Right lobe of liver (tissue), 6 donors: Measurements from ENCODE around the gene MMS19. TPM values are rescaled to one million over a fixed set of nuclear protein-coding genes. Genes with fewer than 3 reads are reported as not detected.
A peak's percentile ranks its signal among the peaks of the same experiment; 100 is the strongest.

Experiments
- ATAC-seq, 4 donors: fragments of 200-7000 bp; cut with Tn5 transposase; one replicate each; pipeline ENCODE4 v1.9.1; 2020; ENCODE audit warnings: mild to moderate bottlenecking in 4 of 4, moderate library complexity in 4 of 4
- DNase-seq, 3 donors: peaks; one replicate each; pipeline ENCODE4 v3.0.0-alpha.2; 2020
- H3K27ac ChIP-seq, 3 donors: fragments of 200-600 bp; one replicate each; pipeline ENCODE4 v1.8.0; 2022
- H3K27me3 ChIP-seq, 2 donors: fragments of 200-600 bp; one replicate each; pipeline ENCODE4 v1.8.0; 2022
- H3K36me3 ChIP-seq, 4 donors: fragments of 200-600 bp; sonication (generic) in 1 of 4; one replicate each; pipeline versions ENCODE4 v1.5.1 to v1.8.0; 2017 to 2022; ENCODE audit warnings: control low read depth in 1 of 4
- H3K4me1 ChIP-seq, 4 donors: fragments of 200-600 bp; sonication (generic) in 1 of 4; one replicate each; pipeline versions ENCODE4 v1.5.1 to v1.8.0; 2017 to 2022; ENCODE audit warnings: control low read depth in 1 of 4
- H3K4me3 ChIP-seq, 3 donors: fragments of 200-600 bp; one replicate each; pipeline ENCODE4 v1.8.0; 2022
- H3K9me3 ChIP-seq, 4 donors: fragments of 200-600 bp; sonication (generic) in 1 of 4; one replicate each; pipeline versions ENCODE4 v1.5.1 to v1.8.0; 2017 to 2022; ENCODE audit warnings: control low read depth in 1 of 4
- POLR2A ChIP-seq: fragments of 450-650 bp; IDR thresholded peaks from one replicate; pipeline ENCODE4 v1.6.1; 2017; ENCODE audit warnings: antibody characterized with exemption, mild to moderate bottlenecking
- WGBS: methylation state at CpG from one replicate; pipeline ENCODE4 v1.1.6; 2018; ENCODE audit warnings: low coverage, low lambda C conversion rate; ENCODE audit not compliant: insufficient coverage; ENCODE audit errors: missing lambda C conversion rate; 5-methylcytosine and 5-hydroxymethylcytosine counted together
- intact Hi-C, 2 donors: fragments of 100-400 bp; cut with DNase I; formaldehyde crosslinking; loops; one replicate each; pipeline versions ENCODE4 v1.11.2 to v1.14.1; 2022
- total RNA-seq, 6 experiments: library from RNA; depleted of rRNA in 2 of 6; stranded (reverse); fragments of >200 nt in 2 of 6; fragmentation: NEBNext Ultra II Directional in 3 of 6; extraction: Animal tissue kit (Norgen Biotek cat#: 25700) in 3 of 6; gene quantifications; one replicate each; pipeline versions ENCODE4 v1.1.0 to v1.2.4, GENCODE V29; 2016 to 2023
- TF ChIP-seq, protein P1 (sequence below), 4 donors: fragments of 200-600 bp in 3 of 4; fragments of 450-650 bp in 1 of 4; IDR thresholded peaks; one replicate each; pipeline versions ENCODE4 v1.5.1 to v1.8.0; 2016 to 2022; ENCODE audit warnings: antibody characterized with exemption in 4 of 4, mild to moderate bottlenecking in 2 of 4
- donor health status: DM: no; HTN: yes; CAD: no.
- donor health status: DM: no; HTN: no; CAD: no.
- donor health status: DM: no; HTN: no; CAD: no.
- donor health status: DM: no; HTN: yes; CAD: no.
- donor health status: DM: no; HTN: yes; CAD: no.

Gene MMS19
- total RNA-seq, 6 experiments from 2014 or later: 18.7 to 40.7 (median 20.3) TPM

- no peak for TF ChIP-seq POLR2A
- TF ChIP-seq, protein P1, sequence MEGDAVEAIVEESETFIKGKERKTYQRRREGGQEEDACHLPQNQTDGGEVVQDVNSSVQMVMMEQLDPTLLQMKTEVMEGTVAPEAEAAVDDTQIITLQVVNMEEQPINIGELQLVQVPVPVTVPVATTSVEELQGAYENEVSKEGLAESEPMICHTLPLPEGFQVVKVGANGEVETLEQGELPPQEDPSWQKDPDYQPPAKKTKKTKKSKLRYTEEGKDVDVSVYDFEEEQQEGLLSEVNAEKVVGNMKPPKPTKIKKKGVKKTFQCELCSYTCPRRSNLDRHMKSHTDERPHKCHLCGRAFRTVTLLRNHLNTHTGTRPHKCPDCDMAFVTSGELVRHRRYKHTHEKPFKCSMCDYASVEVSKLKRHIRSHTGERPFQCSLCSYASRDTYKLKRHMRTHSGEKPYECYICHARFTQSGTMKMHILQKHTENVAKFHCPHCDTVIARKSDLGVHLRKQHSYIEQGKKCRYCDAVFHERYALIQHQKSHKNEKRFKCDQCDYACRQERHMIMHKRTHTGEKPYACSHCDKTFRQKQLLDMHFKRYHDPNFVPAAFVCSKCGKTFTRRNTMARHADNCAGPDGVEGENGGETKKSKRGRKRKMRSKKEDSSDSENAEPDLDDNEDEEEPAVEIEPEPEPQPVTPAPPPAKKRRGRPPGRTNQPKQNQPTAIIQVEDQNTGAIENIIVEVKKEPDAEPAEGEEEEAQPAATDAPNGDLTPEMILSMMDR (IDR thresholded peaks at IDR 0.05): no peak
- DNase-seq (peak in 1 of 3 donors; percentile 70), ATAC-seq (peak; percentile 59 to 81 (median 67))
- Histone ChIP-seq H3K36me3 (peaks cover 0 to 41% (median 19%) of the 10 kb centered on the region in 4 donors), H3K4me3 (no peak overlapping the region), H3K27me3 (no peaks in the 10 kb centered on the region), H3K4me1 (peaks cover 0 to 8% (median 4%) of the 10 kb centered on the region in 4 donors), H3K27ac (no peak overlapping the region), H3K9me3 (no peaks in the 10 kb centered on the region)
- 38% methylated on average over 2 of the region's 3 CpGs for WGBS
- intact Hi-C loops: no loop called here
Observed at GRCh38 chr10:97454330-97455036, 43.7 kb downstream of the MMS19 start.

DNA sequence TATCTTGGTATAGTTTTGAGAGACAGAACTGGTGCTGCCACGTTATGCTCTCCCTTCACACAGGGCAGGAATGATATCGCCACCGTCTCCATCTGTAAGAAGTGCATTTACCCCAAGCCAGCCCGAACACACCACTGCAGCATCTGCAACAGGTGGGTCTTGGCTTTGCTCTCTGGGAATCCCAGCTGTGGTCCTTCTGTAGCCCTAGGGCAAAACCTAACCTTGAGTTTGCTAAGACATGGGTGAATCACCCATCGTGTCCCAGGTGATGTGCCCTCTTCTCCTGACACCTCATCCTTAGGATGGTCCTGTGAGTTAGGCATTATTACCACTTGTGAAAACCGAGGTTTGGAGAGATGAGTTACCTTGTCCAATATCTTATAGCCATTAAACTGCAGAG lies 45.9 kb downstream of the MMS19 start:
- Histone ChIP-seq H3K36me3 (peaks cover 0 to 25% (median 4%) of the 10 kb centered on the region in 4 donors), H3K27ac (no peak overlapping the region), H3K9me3 (no peaks in the 10 kb centered on the region), H3K27me3 (no peaks in the 10 kb centered on the region), H3K4me1 (peaks cover 0 to 28% (median 12%) of the 10 kb centered on the region in 4 donors), H3K4me3 (no peak overlapping the region)
- no peak for TF ChIP-seq POLR2A
- TF ChIP-seq, protein P1 (IDR thresholded peaks at IDR 0.05): no peak
- ATAC-seq (no peak), DNase-seq (no peak)
- intact Hi-C loops: no loop called here
- no CpG with 5 or more reads among the region's 6 CpGs for WGBS

DNA sequence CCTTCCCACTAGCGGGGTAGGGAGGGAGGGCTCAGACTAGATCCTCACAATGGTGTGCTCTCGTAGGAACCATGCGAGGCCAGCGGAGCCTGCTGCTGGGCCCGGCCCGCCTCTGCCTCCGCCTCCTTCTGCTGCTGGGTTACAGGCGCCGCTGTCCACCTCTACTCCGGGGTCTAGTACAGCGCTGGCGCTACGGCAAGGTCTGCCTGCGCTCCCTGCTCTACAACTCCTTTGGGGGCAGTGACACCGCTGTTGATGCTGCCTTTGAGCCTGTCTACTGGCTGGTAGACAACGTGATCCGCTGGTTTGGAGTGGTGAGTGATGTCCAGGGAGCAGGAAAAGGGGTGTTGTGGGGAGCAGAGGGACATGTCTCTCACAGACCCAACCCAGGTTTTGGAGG lies 46.6 kb downstream of the MMS19 start:
- H3K4me1 ChIP-seq: peaks cover 0 to 36% (median 15%) of the 10 kb centered on the region in 4 donors
- no peak for TF ChIP-seq POLR2A
- TF ChIP-seq, protein P1 (IDR thresholded peaks at IDR 0.05): no peak
- H3K27me3 ChIP-seq: no peaks in the 10 kb centered on the region
- H3K27ac ChIP-seq: no peak overlapping the region
- intact Hi-C loops: no loop called here
- DNase-seq: no peak
- WGBS: 90% methylated on average over 12 of the region's 17 CpGs
- H3K36me3 ChIP-seq: peaks cover 0 to 18% (median 3%) of the 10 kb centered on the region in 4 donors
- no peak overlapping the region for H3K4me3 ChIP-seq
- no peaks in the 10 kb centered on the region for H3K9me3 ChIP-seq
- ATAC-seq: no peak

- Histone ChIP-seq H3K4me1 (peaks cover 0 to 37% (median 16%) of the 10 kb centered on the region in 4 donors), H3K27me3 (no peaks in the 10 kb centered on the region), H3K27ac (no peak overlapping the region), H3K36me3 (peaks cover 0 to 11% (median 0%) of the 10 kb centered on the region in 4 donors), H3K4me3 (no peak overlapping the region), H3K9me3 (no peaks in the 10 kb centered on the region)
- WGBS: no CpG with 5 or more reads among the region's 2 CpGs
- no peak for TF ChIP-seq POLR2A
- TF ChIP-seq, protein P1 (IDR thresholded peaks at IDR 0.05): no peak
- no peak for ATAC-seq
- intact Hi-C loops: no loop called here
- DNase-seq: no peak
Observed at GRCh38 chr10:97450828-97451227, 47.4 kb downstream of the MMS19 start.
